Measurements from ENCODE around the gene UBE2J2. TPM values are rescaled to one million over a fixed set of nuclear protein-coding genes. Genes with fewer than 3 reads are reported as not detected.

UBE2J2 gene
- total and polyA plus RNA-seq, 2 of the 8 experiments (the other 6 are each of a cell fraction or from before 2014, with no cell fraction given): 33.6 to 67.9 TPM

- Histone ChIP-seq H3K4ac (replicated peaks; ENCODE audit: insufficient read length, low read depth, low read length) (no peak overlapping the region), H3K79me1 (ENCODE audit: low read depth, low read length) (peaks cover 18% of the 10 kb centered on the region), H2AFZ (ENCODE audit: low read length) (no peak overlapping the region), H2BK20ac (ENCODE audit: low read length) (no peak overlapping the region), H2BK15ac (ENCODE audit: low read length) (no peak overlapping the region), H2AK5ac (ENCODE audit: low read depth, low read length) (no peak overlapping the region), H2BK12ac (ENCODE audit: low read depth, low read length) (no peak overlapping the region), H3K14ac (ENCODE audit: insufficient read length) (no peak overlapping the region), H3K79me2 (ENCODE audit: control insufficient read depth in 1 of 2, insufficient read depth in 2 of 2, low read length in 2 of 2) (peaks cover 0 to 13% of the 10 kb centered on the region in 2 experiments; a peak in 2 of 4 replicates), H3K36me3 (ENCODE audit: control insufficient read depth in 2 of 4, insufficient read depth in 4 of 4, low read length in 3 of 4) (peaks cover 15 to 37% (median 24%) of the 10 kb centered on the region in 4 experiments), H3K9me3 (ENCODE audit: insufficient read depth in 2 of 2, low read depth in 1 of 2, low read length in 1 of 2) (no peaks in the 10 kb centered on the region), H3K23ac (ENCODE audit: insufficient read length) (no peak overlapping the region), H4K8ac (ENCODE audit: extremely low read depth, insufficient read depth, low read length) (no peak overlapping the region), H4K5ac (ENCODE audit: insufficient read length, low read depth, low read length) (no peak overlapping the region), H3K4me1 (replicated peaks in 1 of 4; ENCODE audit: control insufficient read depth in 3 of 4, insufficient read depth in 4 of 4, low read length in 3 of 4) (peaks cover 0 to 8% (median 2%) of the 10 kb centered on the region in 4 experiments; a peak in 5 of 7 replicates), H3K23me2 (ENCODE audit: low read depth, low read length) (no peaks in the 10 kb centered on the region), H4K91ac (replicated peaks; ENCODE audit: insufficient read length, low read length) (no peak overlapping the region), H2BK5ac (ENCODE audit: low read depth, low read length) (no peak overlapping the region), H3K9ac (replicated peaks in 1 of 4; ENCODE audit: extremely low read depth in 1 of 4, low read depth in 3 of 4, low read length in 3 of 4) (no peak overlapping the region), H3K27ac (ENCODE audit: low read depth, low read length) (no peak overlapping the region), H3K18ac (ENCODE audit: extremely low read depth, low read length) (no peak overlapping the region), H3K4me3 (ENCODE audit: extremely low read depth in 1 of 4, insufficient read depth in 2 of 4, low read depth in 3 of 4, low read length in 4 of 4) (no peak overlapping the region), H3K56ac (replicated peaks; ENCODE audit: insufficient read length, low read depth, low read length) (no peak overlapping the region), H2BK120ac (replicated peaks; ENCODE audit: low read depth, low read length) (no peak overlapping the region), H3K27me3 (replicated peaks in 1 of 4; ENCODE audit: control insufficient read depth in 3 of 4, extremely low read depth in 1 of 4, insufficient read depth in 3 of 4, low read length in 3 of 4) (no peaks in the 10 kb centered on the region), H4K20me1 (replicated peaks in 1 of 2; ENCODE audit: control insufficient read depth in 1 of 2, insufficient read depth in 2 of 2, low read length in 2 of 2) (peaks cover 13 to 35% of the 10 kb centered on the region in 2 experiments), H3K4me2 (ENCODE audit: insufficient read depth in 1 of 2, low read depth in 2 of 2, low read length in 2 of 2) (no peak overlapping the region)
- ChIA-PET CTCF (ENCODE audit: partially characterized antibody) (interaction anchor here (1.4 to 2.7 kb wide), 5 partner anchors 7 to 199 kb away, joined by 3 to 8 read pairs (median 7); no protein-coding TSS in a partner anchor), POLR2A (ENCODE audit: partially characterized antibody) (interaction anchor here (1.6 to 3.9 kb wide), 2 partner anchors 9 to 11 kb away, joined by 4 to 16 read pairs; partner anchors contain the start of gene UBE2J2)
- 99% methylated on average over 8 of the region's 8 CpGs; no CpG with 5 or more reads in 1 of the 2 experiments for WGBS, 2 experiments (ENCODE audit: extremely low coverage in 1 of 2, insufficient coverage in 1 of 2, insufficient read length in 1 of 2, insufficient replicate concordance in 2 of 2, low coverage in 1 of 2, low lambda C conversion rate in 2 of 2, missing lambda C conversion rate in 1 of 2)
- FAIRE-seq (no peak), DNase-seq (ENCODE audit: low read depth in 1 of 2, low spot score in 2 of 2) (no peak)
- TF ChIP-seq KDM5A (IDR thresholded peaks at IDR 0.05; ENCODE audit: low read length) (no peak), CEBPB (IDR thresholded peaks at IDR 0.05; ENCODE audit: low read depth, low read length) (0 out of 2 replicates have a peak, but pooled peaks have one; percentile 29)
Measured at GRCh38 chr1:1262758-1263157, 10.9 kb downstream of the UBE2J2 start.

Measured in H1 (cell line).